GM18511 (cell line): Measurements from ENCODE around the gene PADI3.

Experiments used
- ATAC-seq: cut with Tn5 transposase; IDR thresholded peaks from one replicate; pipeline ENCODE4 v1.9.1; 2021; ENCODE audit warnings: mild to moderate bottlenecking, moderate library complexity; ENCODE audit not compliant: unreplicated experiment

Gene PADI3, protein sequence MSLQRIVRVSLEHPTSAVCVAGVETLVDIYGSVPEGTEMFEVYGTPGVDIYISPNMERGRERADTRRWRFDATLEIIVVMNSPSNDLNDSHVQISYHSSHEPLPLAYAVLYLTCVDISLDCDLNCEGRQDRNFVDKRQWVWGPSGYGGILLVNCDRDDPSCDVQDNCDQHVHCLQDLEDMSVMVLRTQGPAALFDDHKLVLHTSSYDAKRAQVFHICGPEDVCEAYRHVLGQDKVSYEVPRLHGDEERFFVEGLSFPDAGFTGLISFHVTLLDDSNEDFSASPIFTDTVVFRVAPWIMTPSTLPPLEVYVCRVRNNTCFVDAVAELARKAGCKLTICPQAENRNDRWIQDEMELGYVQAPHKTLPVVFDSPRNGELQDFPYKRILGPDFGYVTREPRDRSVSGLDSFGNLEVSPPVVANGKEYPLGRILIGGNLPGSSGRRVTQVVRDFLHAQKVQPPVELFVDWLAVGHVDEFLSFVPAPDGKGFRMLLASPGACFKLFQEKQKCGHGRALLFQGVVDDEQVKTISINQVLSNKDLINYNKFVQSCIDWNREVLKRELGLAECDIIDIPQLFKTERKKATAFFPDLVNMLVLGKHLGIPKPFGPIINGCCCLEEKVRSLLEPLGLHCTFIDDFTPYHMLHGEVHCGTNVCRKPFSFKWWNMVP

DNA sequence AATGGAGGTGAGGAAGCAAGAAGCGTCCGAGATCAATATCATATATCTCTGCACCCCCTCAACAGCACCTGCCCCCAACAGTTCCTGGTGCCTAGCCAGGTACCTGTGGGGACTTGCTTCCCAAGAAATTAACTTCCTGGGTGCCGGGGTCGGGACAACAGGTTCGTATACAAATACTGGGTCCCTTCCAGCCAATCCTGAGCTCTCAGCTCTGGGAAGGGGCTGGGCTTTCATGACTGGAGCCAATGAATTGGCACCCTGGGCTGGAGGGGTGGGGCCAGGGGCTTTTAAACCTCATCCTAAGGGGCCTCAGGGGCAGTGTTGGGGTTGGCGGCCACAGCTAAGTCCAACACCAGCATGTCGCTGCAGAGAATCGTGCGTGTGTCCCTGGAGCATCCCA lies at the start of gene PADI3:
Gene PADI3, plus strand, starts transcription at position 318 of the 400 bp plus-strand sequence. Its CDS starts 40 bp downstream, at position 358.
- ATAC-seq, result no peak

DNA sequence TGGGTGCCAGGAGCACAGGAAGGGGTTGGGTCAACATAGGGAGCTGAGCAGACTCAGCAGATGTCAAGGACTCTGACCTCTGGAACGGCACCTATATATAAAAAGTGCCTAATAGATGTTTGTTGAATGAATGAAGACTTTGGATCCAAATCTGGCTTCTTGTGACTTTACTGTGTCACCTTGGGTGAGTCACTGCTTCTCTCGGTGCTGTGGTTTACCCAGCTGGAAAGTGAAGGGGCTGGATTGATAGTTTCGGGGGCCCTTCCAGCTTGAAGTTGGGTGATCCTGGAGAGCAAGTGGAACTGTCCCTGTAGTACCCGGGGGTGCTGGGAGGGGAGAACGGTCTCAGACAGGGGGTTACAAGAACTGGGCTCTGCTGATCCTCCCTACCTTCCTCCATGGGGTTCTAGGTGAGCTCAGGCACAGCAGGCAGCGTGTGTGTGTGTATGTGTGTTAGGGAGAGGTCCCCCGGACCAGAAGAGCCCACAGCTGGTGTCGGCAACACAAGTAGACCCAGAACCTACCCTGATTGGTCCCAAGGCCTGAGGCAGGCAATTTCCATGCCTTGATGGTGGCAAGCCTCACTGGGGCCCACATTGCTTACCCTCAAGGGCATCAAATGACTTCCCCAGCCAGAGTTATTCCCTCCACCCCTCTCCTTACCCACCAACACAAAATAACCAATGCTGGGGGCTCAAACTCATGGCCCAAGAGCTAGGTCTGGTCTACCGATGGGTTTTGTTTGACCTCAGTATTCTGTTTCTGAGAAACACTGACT lies 49.4 kb upstream of the PADI3 start:
- no peak for ATAC-seq

DNA sequence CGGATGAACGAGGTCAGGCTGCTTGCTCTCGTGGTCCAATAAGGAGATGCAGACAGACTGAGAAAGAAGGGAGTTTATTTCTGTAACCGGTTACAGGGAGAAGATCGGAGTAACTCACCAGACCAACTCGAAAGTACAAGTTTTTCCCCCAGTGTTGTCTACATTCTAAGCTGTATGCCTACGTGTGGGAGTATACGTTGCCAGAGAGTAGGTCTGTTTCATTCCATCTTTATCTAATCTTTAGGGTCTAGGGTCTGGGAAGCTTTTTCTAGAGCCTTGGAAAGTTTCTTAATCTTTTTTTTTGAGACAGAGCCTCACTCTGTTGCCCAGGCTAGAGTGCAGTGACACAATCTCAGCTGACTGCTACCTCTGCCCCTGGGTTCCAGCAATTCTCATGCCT lies 48.7 kb upstream of the PADI3 start:
- ATAC-seq, result no peak

DNA sequence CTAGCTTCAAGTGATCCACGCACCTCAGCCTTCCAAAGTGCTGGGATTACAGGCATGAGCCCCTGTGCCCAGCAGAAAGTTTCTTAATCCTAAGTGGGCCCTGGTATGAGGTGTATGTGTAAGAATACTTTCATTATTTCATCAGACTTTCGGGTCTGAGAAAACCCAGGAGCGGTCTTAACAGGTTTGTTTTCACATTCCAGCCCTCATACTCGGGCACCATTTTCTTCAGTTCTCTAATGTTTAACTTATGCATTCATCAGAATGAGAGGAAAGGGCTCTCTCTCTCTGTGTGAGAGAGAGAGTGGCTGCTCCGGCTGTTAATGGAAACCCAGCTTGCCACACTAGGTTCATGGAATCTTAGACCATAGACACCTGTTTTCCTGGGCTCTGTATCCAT lies 48.1 kb upstream of the PADI3 start:
- no peak for ATAC-seq

DNA sequence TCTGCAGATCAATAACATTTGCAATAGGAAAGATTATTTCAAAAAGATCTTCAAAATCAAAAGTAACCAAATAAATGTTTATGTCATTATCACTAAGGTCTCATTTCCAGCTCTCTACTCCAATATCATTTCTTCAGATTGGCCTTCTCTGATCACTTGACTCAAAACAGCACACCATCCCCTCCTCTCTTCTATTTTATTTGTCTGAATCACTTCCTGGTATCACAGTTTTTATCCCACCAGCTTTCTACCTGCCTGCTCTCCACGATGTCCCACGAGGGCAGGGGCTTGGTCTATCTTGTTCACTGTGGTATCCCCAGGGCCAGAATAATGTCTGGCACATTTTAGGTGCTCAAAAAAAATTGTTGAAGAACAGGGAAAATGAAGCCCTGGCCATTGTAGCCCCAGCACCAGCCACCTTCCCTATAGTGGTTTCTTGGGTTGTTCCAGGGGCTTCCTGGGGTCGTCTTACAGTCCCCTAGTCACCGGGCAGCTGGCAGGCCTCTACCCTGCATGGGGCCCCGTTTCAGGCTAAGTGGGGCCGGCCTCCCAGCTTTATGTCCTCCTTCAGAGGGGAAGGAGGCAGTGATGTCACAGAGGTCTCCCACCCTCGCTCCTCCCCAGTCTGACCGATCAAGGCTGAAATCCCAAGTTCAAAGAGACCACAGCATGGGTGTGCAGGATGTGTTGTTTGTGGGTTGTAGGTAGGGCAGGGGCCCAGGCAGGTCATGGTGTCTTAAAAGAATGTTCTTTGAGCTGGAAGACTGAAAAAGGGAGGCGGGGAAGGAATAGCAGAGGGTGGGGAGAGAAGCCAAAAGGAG lies 47.5 kb upstream of the PADI3 start:
- ATAC-seq, result no peak

DNA sequence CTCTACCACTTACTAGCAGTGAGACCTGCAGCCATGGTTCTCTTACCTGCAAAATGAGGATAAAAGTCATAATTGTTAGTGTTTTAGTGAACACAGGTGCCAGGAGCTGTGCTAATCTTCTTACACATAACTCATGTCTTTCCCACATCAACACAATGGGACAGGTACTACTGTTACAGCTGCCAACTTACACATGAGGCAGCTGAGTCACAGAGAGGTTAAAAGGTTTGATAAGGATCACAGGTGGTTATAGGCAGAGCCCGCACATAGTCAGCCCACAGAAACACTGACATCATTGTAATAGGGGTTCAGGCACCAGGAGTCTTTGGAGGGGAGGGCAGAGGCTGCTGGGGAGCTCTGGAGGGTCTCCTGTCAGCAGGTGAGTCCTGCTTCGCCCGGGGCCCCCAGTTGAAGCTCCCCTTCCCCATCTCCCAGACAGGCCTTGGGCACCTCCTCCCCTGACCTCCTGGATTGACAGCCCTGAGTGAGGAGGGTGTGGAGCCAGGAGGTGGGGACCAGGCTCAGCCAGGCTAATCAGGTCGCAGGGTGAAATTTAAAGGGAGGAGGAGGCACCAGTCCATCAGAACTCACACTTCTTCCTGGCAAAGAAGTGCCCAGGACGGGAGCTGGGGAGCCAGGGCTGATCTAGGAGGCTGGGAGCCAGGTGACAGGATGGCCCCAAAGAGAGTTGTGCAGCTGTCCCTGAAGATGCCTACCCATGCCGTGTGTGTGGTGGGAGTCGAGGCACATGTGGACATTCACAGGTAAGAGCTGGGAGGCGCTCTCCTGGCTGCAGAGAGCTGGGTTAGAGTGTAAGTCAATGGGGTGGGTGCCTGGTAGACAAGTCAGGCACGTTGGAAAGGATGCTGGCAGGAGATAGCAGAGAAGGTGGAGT lies 44.1 kb upstream of the PADI3 start, which contains the start of gene PADI1:
Gene PADI1, plus strand, starts transcription at position 583 of the 895 bp plus-strand sequence. Its CDS starts 90 bp downstream, at position 673.
- no peak for ATAC-seq

DNA sequence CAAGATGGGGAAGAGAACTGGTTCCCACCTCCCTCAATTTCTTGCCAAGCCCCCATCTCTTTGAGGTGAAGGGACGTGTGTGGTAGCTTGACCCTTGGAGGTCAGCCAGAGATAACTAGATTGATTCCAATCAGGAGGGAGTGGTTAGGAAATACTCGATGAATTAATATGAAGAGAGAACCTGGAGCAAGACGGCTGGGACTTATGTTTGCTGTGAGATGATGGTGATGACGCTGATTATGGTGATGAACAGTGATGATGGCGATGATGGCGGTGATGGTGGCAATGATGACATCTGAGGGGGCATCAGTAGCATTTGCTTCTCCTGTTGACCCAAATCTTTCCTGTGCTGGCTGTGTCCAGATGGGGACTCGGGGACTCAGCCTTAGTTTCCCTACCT lies 43.2 kb upstream of the PADI3 start:
- no peak for ATAC-seq

DNA sequence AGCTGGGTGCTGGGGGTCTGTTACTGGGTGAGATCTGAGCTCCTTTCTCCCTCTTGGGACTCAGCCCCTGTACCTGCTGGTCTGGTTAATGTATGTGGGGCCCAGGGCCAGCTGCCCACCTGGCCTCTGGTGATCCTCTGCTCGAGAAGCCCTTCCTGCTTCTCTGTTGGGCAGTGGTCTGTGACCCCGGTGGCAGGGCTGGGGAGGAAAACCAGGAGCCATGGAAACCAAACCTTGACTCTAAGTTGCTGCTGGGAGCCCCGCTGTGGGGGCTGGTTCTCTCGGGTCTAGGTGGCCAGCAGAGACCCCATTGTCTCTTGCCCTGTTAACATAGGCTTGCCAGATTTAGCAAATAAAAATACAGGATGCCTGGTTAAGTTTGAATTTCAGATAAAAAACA lies 42.7 kb upstream of the PADI3 start:
- ATAC-seq, result no peak

DNA sequence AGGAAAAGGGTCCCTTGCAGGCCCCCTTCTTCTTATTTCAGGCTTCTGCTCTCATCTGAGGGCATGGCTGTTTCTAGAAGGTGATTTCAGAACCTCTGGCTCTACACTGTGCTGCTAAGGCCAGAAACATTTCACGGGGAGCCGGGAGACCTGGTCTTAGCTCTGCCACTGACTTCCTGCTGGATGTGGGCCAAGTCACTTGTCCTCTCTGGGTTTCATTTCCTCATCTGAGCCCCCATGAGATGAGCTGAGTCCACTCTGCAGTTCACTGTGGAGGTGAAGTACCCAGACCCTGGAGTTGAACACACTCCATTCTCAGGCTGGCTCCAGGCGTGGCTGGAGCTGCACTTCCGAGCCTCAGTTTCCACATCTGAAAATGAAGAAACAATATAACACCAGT lies 41.9 kb upstream of the PADI3 start:
- peak; percentile 82 for ATAC-seq

DNA sequence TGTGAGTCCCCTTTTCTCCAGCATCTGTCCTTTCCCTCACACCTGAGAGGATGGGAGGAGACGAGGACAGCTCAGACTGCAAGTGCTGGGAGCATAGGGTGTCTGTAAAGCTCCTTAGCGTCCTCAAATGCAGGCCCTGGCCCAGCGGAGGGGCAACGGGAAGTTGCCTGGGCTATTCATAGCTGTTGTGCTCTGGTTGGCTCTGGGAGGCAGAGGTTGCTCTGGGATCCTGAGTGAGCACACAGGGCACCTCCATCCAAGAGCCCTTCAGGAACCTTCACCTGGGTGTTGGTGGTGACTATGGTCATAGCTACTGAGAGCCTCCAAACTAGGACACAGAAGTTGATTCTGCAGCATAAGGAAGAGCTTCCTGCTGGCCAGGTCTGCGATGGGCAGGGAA lies 41.4 kb upstream of the PADI3 start:
- ATAC-seq, result peak; percentile 10

DNA sequence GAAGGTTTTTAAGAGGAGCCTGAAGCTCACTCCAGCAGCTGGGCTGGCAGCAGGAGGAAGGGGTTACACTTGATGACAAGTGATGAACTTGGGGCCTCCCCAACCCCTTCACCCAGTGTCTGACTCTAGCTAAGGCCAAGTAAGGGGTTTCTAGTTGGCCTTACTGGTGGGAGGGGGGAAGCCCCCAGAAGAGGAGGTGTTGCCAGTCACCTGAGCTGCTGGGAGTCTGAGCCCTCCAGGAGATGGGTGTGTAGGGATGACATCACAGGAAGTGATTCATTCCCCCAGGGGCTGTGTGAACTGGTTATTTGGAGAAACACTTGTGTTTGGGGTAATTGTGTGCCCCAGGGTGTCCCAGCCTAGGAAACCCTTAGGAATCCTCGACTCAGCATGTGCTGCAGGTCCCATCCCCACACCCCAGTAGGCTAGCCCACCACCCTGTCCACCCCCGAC lies 40.9 kb upstream of the PADI3 start:
- ATAC-seq, result peak; percentile 62

DNA sequence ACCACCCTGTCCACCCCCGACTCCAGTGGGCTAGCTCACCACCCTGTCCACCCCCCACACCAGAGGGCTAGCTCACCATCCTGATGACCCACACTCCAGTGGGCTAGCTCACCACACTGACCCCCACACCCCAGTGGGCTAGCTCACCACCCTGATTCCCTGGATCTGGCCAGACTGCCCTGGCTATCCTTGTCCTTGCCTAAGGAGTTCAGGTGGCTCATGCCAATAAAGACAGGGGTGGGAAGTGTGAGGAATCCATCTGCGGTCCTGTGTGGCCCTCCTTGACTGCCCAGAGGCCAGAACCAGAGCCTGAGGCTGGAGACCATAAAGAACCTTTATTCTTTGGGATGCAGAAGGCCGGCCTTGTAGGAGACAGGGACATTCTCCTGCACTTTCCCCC lies 40.4 kb upstream of the PADI3 start:
- ATAC-seq, result no peak

DNA sequence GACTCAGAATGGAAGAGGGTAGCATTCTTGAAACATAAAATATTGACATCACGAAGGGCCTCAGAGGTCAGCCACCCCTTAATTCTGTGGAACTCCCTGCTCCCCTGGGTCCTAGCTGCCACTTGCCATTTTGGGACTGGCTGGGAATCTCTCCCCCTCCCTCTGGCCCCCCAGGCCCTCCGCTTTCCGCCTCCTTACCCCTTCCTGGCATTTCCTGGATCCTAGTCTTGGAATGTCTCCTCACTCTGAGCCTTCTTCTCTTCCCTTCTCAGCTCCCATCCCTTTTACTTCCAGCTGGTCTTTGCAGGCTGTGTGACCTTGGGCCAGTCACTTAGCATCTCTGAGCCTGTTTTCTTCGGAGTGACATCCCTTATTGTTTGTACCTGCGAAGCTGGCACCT lies 39.5 kb upstream of the PADI3 start:
- no peak for ATAC-seq

DNA sequence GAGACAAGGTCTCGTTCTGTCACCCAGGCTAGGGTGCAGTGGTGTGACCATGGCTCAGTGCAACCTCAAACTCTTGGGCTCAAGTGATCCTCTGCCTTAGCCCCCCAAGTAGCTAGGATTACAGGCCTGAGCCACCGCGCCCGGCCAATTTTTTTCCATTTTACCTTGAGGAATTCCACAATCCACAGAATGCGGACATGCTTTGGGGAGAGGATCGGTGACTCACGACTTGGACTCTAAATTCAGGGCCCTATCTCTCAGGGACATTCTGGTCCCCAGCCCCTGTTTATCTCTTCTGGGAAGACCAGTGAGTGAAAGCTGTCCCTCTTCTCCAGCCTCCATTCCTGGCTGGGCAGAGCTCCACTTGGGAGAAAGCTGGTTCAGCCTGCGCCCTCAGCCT lies 38.7 kb upstream of the PADI3 start:
- no peak for ATAC-seq

DNA sequence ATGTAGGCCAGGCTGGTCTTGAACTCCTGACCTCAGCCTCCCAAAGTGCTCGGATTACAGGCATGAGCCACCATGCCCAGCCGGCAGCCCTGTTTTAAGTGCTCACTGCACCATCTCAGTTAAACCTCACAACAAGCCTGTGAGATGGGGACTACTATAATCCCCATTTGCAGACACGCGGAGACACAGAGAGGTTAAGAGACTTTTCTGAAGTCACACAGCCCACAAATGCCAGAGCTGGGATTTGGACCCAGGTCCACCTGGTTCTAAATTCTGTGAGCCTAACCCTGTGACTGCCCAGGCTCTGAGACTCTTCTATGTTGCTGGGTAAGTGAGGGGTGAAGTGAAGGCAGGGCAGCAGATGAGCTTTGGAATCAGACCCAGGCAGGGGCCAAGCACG lies 37.5 kb upstream of the PADI3 start:
- ATAC-seq, result no peak

DNA sequence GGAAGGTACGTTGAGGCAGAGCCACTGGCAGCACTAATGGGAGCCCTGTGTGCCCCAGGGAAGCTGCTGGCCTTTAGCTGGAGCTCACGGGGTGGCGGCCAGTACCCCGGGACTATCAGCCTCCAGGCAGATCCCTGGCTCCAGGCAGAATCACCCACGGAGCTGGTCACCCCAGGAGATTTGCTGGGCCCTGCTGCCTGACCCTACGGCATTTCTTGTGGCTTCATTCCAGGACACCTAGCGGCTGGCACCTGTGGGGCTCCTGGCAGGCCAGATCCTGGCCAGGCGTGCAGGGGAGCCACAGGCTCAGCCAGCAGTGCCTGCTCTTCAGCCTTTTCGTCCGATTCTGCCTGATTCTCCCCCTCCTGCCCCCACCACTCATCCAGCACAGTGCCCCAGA lies 36.9 kb upstream of the PADI3 start:
- no peak for ATAC-seq

DNA sequence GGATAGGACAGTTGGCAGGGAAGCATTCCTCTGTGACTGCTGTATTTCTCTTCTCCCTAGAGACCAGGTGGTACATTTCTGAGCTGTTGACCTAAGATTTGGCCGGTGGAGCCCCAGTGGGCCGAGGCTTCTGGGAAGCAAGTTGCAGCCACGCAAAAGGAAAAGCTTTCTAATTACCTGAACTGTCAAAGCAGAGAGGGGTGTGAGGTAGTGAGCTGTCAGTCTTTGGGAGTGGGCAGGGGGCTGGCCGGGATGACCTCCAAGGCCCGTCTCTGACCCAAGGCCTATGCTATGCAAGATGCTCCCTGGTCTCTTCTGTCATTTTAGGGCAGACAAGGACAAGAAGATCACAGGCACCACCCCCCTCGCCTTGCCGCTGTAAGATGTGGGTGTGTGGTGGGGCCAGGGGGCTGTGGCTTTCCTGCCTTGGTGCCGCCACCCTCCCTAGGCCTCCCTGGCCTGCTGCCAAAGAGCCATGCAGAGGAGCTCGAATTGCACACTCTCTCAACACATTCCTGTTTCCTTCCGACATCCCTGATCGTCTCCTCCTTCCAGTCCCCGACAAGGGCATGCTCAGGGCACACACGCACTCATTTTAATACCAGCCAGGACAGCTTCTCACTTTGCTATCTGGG lies 36.3 kb upstream of the PADI3 start:
- no peak for ATAC-seq

DNA sequence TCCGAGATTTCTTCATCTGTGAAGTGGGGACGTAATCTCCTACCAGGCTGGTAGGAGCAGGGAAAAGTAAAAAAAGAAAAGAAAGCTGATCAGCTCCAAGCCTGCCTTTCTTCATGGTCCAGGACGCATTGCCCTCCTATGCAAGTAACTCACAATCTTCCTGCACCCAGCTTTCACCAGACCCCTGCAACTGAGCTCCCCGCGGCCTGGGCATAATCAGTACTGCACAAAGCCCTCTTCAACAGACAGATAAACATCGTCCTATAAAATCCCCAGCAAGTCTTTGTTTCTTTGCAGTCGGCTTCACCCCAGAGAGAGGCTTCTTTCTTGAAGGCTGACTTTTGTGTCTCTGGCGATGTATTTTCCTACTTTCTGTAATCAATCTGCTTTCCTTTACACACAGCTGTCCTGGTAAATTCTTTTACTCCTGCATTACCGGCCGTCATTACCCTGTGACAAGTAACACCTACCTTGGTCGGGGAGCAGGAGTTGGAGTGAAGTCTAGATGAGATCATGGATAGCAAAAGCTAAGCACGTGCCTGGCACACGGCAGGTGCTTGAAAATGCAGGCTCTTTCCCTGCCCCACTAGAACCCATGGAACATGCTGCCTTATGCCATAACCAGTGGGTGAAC lies 35.6 kb upstream of the PADI3 start:
- ATAC-seq, result no peak

DNA sequence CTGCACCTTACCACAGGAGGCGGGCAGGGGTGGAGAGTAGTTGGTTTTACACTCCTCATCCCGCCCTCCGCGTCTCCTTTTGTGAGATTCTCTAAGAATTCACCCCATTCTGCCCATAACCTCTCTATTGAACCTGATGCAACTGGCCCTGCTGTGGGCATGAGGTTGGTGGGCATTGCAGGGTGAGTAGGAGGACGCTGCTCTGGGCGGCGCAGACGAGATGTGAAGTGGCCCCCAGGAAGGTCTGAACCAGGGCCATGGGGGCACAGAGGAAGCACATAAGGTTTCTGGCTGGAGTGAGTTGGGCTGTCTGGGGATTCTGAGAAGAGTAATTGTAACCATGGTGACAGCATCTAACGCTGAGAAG lies 35.1 kb upstream of the PADI3 start:
- ATAC-seq, result no peak
